ENCODE results near the gene GABRD.

The GABRD gene

DNA sequence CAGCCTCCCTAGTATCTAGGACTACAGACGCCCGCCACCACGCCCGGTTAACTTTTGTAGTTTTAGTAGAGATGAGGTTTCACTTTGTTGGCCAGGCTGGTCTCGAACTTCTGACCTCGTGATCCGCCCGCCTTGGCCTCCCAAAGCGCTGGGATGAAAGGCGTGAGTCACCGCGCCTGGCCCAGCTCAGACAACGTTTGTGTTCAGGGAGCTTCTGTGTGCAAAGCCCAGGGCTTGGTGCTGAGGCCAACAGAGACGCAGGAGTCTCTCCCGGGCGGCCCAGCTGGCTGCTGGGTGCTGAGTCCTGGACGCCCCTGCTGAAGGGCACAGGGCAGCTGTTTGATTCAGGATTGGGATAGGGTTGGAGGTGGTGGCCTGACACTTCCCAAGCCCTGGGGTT, 34.1 kb downstream of the GABRD start:
- Histone ChIP-seq H3K79me2 (ENCODE audit: low read length) (no peaks in the 10 kb centered on the region), H3K4me3 (ENCODE audit: low read length) (no peak overlapping the region), H3K27me3 (ENCODE audit: low read depth, low read length) (no peaks in the 10 kb centered on the region), H3K4me2 (ENCODE audit: low read length) (no peak overlapping the region), H3K36me3 (replicated peaks; ENCODE audit: low read depth, low read length) (no peaks in the 10 kb centered on the region), H2AFZ (ENCODE audit: low read depth, low read length) (no peak overlapping the region), H4K20me1 (ENCODE audit: insufficient read depth, low read length) (no peaks in the 10 kb centered on the region), H3K9ac (ENCODE audit: low read length) (no peak overlapping the region), H3K4me1 (ENCODE audit: low read length) (no peaks in the 10 kb centered on the region), H3K9me3 (ENCODE audit: insufficient read depth, low read length) (no peaks in the 10 kb centered on the region), H3K27ac (ENCODE audit: low read length) (no peak overlapping the region)
- TF ChIP-seq, protein P1, sequence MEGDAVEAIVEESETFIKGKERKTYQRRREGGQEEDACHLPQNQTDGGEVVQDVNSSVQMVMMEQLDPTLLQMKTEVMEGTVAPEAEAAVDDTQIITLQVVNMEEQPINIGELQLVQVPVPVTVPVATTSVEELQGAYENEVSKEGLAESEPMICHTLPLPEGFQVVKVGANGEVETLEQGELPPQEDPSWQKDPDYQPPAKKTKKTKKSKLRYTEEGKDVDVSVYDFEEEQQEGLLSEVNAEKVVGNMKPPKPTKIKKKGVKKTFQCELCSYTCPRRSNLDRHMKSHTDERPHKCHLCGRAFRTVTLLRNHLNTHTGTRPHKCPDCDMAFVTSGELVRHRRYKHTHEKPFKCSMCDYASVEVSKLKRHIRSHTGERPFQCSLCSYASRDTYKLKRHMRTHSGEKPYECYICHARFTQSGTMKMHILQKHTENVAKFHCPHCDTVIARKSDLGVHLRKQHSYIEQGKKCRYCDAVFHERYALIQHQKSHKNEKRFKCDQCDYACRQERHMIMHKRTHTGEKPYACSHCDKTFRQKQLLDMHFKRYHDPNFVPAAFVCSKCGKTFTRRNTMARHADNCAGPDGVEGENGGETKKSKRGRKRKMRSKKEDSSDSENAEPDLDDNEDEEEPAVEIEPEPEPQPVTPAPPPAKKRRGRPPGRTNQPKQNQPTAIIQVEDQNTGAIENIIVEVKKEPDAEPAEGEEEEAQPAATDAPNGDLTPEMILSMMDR (IDR thresholded peaks at IDR 0.05; ENCODE audit: low read depth, low read length) = no peak
- no peak for TF ChIP-seq EZH2phosphoT487 (IDR thresholded peaks at IDR 0.05; ENCODE audit: low read depth)

GRCh38 chr1:2053784-2054376, 34.7 kb downstream of the GABRD start:
- Histone ChIP-seq H3K79me2 (ENCODE audit: low read length) (no peaks in the 10 kb centered on the region), H3K9ac (ENCODE audit: low read length) (no peak overlapping the region), H3K4me2 (ENCODE audit: low read length) (no peak overlapping the region), H3K4me3 (ENCODE audit: low read length) (no peak overlapping the region), H3K36me3 (replicated peaks; ENCODE audit: low read depth, low read length) (no peaks in the 10 kb centered on the region), H3K27ac (ENCODE audit: low read length) (no peak overlapping the region), H3K27me3 (ENCODE audit: low read depth, low read length) (no peaks in the 10 kb centered on the region), H3K9me3 (ENCODE audit: insufficient read depth, low read length) (no peaks in the 10 kb centered on the region), H4K20me1 (ENCODE audit: insufficient read depth, low read length) (no peaks in the 10 kb centered on the region), H2AFZ (ENCODE audit: low read depth, low read length) (no peak overlapping the region), H3K4me1 (ENCODE audit: low read length) (no peaks in the 10 kb centered on the region)
- no peak for TF ChIP-seq EZH2phosphoT487 (IDR thresholded peaks at IDR 0.05; ENCODE audit: low read depth)
- TF ChIP-seq, protein P1 (IDR thresholded peaks at IDR 0.05; ENCODE audit: low read depth, low read length) = no peak

DNA sequence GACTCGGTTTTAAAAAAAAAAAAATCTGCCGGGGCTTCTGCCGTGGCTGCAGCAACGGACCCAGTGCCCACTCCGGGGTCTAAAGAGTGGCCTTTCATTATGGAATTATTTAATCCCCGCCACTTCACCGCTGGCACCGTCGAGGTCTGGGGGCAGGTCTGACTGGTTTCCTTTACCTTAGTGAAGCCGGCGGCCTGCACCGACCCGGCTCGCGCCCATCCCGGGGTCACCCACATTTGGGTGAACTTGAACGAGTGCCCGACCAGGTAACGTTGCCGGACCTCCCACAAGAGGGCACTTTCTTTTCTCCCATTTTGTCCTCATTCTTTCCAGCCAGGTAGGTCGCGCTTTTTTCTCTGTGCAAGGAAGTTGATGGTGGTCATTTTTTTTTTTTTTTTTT, 35.4 kb downstream of the GABRD start:
- Histone ChIP-seq H3K4me2 (ENCODE audit: low read length) (no peak overlapping the region), H3K79me2 (ENCODE audit: low read length) (no peaks in the 10 kb centered on the region), H4K20me1 (ENCODE audit: insufficient read depth, low read length) (no peaks in the 10 kb centered on the region), H2AFZ (ENCODE audit: low read depth, low read length) (no peak overlapping the region), H3K9ac (ENCODE audit: low read length) (no peak overlapping the region), H3K36me3 (replicated peaks; ENCODE audit: low read depth, low read length) (no peaks in the 10 kb centered on the region), H3K4me1 (ENCODE audit: low read length) (no peaks in the 10 kb centered on the region), H3K9me3 (ENCODE audit: insufficient read depth, low read length) (no peaks in the 10 kb centered on the region), H3K27ac (ENCODE audit: low read length) (no peak overlapping the region), H3K4me3 (ENCODE audit: low read length) (no peak overlapping the region), H3K27me3 (ENCODE audit: low read depth, low read length) (no peaks in the 10 kb centered on the region)
- TF ChIP-seq EZH2phosphoT487 (IDR thresholded peaks at IDR 0.05; ENCODE audit: low read depth) = no peak
- TF ChIP-seq, protein P1 (IDR thresholded peaks at IDR 0.05; ENCODE audit: low read depth, low read length) = no peak

- Histone ChIP-seq H3K9me3 (ENCODE audit: insufficient read depth, low read length) (no peaks in the 10 kb centered on the region), H3K79me2 (ENCODE audit: low read length) (no peaks in the 10 kb centered on the region), H3K4me2 (ENCODE audit: low read length) (no peak overlapping the region), H2AFZ (ENCODE audit: low read depth, low read length) (no peak overlapping the region), H3K36me3 (replicated peaks; ENCODE audit: low read depth, low read length) (no peaks in the 10 kb centered on the region), H3K4me1 (ENCODE audit: low read length) (no peaks in the 10 kb centered on the region), H3K4me3 (ENCODE audit: low read length) (no peak overlapping the region), H3K27ac (ENCODE audit: low read length) (no peak overlapping the region), H3K27me3 (ENCODE audit: low read depth, low read length) (no peaks in the 10 kb centered on the region), H4K20me1 (ENCODE audit: insufficient read depth, low read length) (no peaks in the 10 kb centered on the region), H3K9ac (ENCODE audit: low read length) (no peak overlapping the region)
- TF ChIP-seq EZH2phosphoT487 (IDR thresholded peaks at IDR 0.05; ENCODE audit: low read depth) = no peak
- TF ChIP-seq, protein P1 (IDR thresholded peaks at IDR 0.05; ENCODE audit: low read depth, low read length) = no peak
Measured at GRCh38 chr1:2055911-2056575, 36.9 kb downstream of the GABRD start.
